Activated T-helper 2 cell treated with anti-CD3 and anti-CD28 coated beads, Interferon-gamma antibody, Interleukin-2, Interleukin-4, amounts not matched to agents 10 μg/mL and 5 μg/mL and 100 μg/mL, durations not matched to agents 14 hours and 24 hours and 36 hours (primary cell): Measurements from ENCODE around the gene LHFPL2. TPM values are rescaled to one million over a fixed set of nuclear protein-coding genes. Genes with fewer than 3 reads are reported as not detected.

Experiments used
- DNase-seq: peaks from one replicate; pipeline ENCODE4 v3.0.0; 2021; ENCODE audit warnings: low spot score
- H3K27ac Mint-ChIP-seq: one replicate; pipeline ENCODE4 v1.8.0; 2021; ENCODE audit warnings: mixed read lengths
- H3K27me3 Mint-ChIP-seq: one replicate; pipeline ENCODE4 v1.8.0; 2021; ENCODE audit warnings: low read depth, mixed read lengths
- H3K36me3 Mint-ChIP-seq: one replicate; pipeline ENCODE4 v1.8.0; 2021; ENCODE audit warnings: low read depth, mixed read lengths
- H3K4me1 Mint-ChIP-seq: one replicate; pipeline ENCODE4 v1.8.0; 2021; ENCODE audit warnings: low read depth, mixed read lengths
- H3K4me3 Mint-ChIP-seq: one replicate; pipeline ENCODE4 v1.8.0; 2021; ENCODE audit warnings: low read depth, mild to moderate bottlenecking, moderate library complexity, mixed read lengths
- H3K9me3 Mint-ChIP-seq: one replicate; pipeline ENCODE4 v1.8.0; 2021; ENCODE audit warnings: mixed read lengths
- intact Hi-C: fragments of 100-400 bp; cut with micrococcal nuclease; formaldehyde crosslinking; loops from one replicate; pipeline ENCODE4 v1.15.1; 2023
- total RNA-seq: library from RNA; stranded (reverse); gene quantifications from 2 replicates; pipeline ENCODE4 v1.2.3, GENCODE V29; 2022

LHFPL2 gene
- total RNA-seq, 1 donor from 2014 or later, result 0.16 TPM

GRCh38 chr5:78647351-78647818, 1.2 kb downstream of the LHFPL2 start:
- intact Hi-C loops, result no loop called here
- Mint-ChIP-seq H3K4me3 (peak overlapping the region; percentile 76), H3K4me1 (peaks cover 12% of the 10 kb centered on the region), H3K27ac (no peak overlapping the region), H3K27me3 (peaks cover 45% of the 10 kb centered on the region), H3K36me3 (no peaks in the 10 kb centered on the region), H3K9me3 (no peaks in the 10 kb centered on the region)
- no peak for DNase-seq

- H3K27me3 Mint-ChIP-seq, result peaks cover 38% of the 10 kb centered on the region
- no peak overlapping the region for H3K4me3 Mint-ChIP-seq
These were observed 3.8 kb downstream of the LHFPL2 start for GRCh38 chr5:78644741-78645300.

GRCh38 chr5:78644129-78644528, 4.4 kb downstream of the LHFPL2 start:
- peaks cover 7% of the 10 kb centered on the region for H3K4me1 Mint-ChIP-seq
- no peak overlapping the region for H3K27ac Mint-ChIP-seq
- H3K4me3 Mint-ChIP-seq, result no peak overlapping the region
- H3K36me3 Mint-ChIP-seq, result no peaks in the 10 kb centered on the region
- no peaks in the 10 kb centered on the region for H3K9me3 Mint-ChIP-seq
- intact Hi-C loops, result no loop called here
- DNase-seq, result no peak
- peaks cover 38% of the 10 kb centered on the region for H3K27me3 Mint-ChIP-seq

More at GRCh38 chr5:78644741-78645300, 3.8 kb downstream of the LHFPL2 start:
- no peak for DNase-seq
- intact Hi-C loops, result no loop called here
- H3K36me3 Mint-ChIP-seq, result no peaks in the 10 kb centered on the region
- H3K4me1 Mint-ChIP-seq, result peaks cover 8% of the 10 kb centered on the region
- H3K27ac Mint-ChIP-seq, result no peak overlapping the region
- H3K9me3 Mint-ChIP-seq, result no peaks in the 10 kb centered on the region

GRCh38 chr5:78642701-78643100, 5.9 kb downstream of the LHFPL2 start:
- Mint-ChIP-seq H3K27me3 (peaks cover 39% of the 10 kb centered on the region), H3K4me1 (peaks cover 7% of the 10 kb centered on the region), H3K9me3 (no peaks in the 10 kb centered on the region), H3K4me3 (no peak overlapping the region), H3K36me3 (no peaks in the 10 kb centered on the region), H3K27ac (no peak overlapping the region)
- no peak for DNase-seq
- intact Hi-C loops, result no loop called here

- no peaks in the 10 kb centered on the region for H3K36me3 Mint-ChIP-seq
- no peak overlapping the region for H3K4me3 Mint-ChIP-seq
- H3K27ac Mint-ChIP-seq, result no peak overlapping the region
- intact Hi-C loops, result no loop called here
- no peak for DNase-seq
- peaks cover 22% of the 10 kb centered on the region for H3K27me3 Mint-ChIP-seq
- no peaks in the 10 kb centered on the region for H3K4me1 Mint-ChIP-seq
- no peaks in the 10 kb centered on the region for H3K9me3 Mint-ChIP-seq
These were observed 7.7 kb downstream of the LHFPL2 start for GRCh38 chr5:78640662-78641474.

GRCh38 chr5:78639791-78640190, 8.8 kb downstream of the LHFPL2 start:
- no peak overlapping the region for H3K4me3 Mint-ChIP-seq
- H3K4me1 Mint-ChIP-seq, result no peaks in the 10 kb centered on the region
- no peak overlapping the region for H3K27ac Mint-ChIP-seq
- peaks cover 21% of the 10 kb centered on the region for H3K27me3 Mint-ChIP-seq
- DNase-seq, result no peak
- H3K36me3 Mint-ChIP-seq, result no peaks in the 10 kb centered on the region
- no peaks in the 10 kb centered on the region for H3K9me3 Mint-ChIP-seq
- intact Hi-C loops, result no loop called here

- no peaks in the 10 kb centered on the region for H3K9me3 Mint-ChIP-seq
- no peak for DNase-seq
These were observed 9.5 kb downstream of the LHFPL2 start for GRCh38 chr5:78638973-78639669.

GRCh38 chr5:78638423-78638822, 10.1 kb downstream of the LHFPL2 start:
- DNase-seq, result no peak
- H3K4me3 Mint-ChIP-seq, result no peak overlapping the region
- H3K27me3 Mint-ChIP-seq, result peaks cover 14% of the 10 kb centered on the region
- H3K4me1 Mint-ChIP-seq, result no peaks in the 10 kb centered on the region
- H3K27ac Mint-ChIP-seq, result no peak overlapping the region
- intact Hi-C loops, result no loop called here
- no peaks in the 10 kb centered on the region for H3K9me3 Mint-ChIP-seq
- no peaks in the 10 kb centered on the region for H3K36me3 Mint-ChIP-seq

More at GRCh38 chr5:78638973-78639669, 9.5 kb downstream of the LHFPL2 start:
- no peaks in the 10 kb centered on the region for H3K36me3 Mint-ChIP-seq
- H3K4me3 Mint-ChIP-seq, result no peak overlapping the region
- no peak overlapping the region for H3K27ac Mint-ChIP-seq
- H3K4me1 Mint-ChIP-seq, result no peaks in the 10 kb centered on the region
- H3K27me3 Mint-ChIP-seq, result peaks cover 14% of the 10 kb centered on the region
- intact Hi-C loops, result no loop called here

- Mint-ChIP-seq H3K4me1 (no peaks in the 10 kb centered on the region), H3K36me3 (no peaks in the 10 kb centered on the region), H3K27me3 (peaks cover 14% of the 10 kb centered on the region), H3K27ac (no peak overlapping the region), H3K4me3 (no peak overlapping the region), H3K9me3 (no peaks in the 10 kb centered on the region)
- intact Hi-C loops, result no loop called here
- no peak for DNase-seq
These were observed 11.1 kb downstream of the LHFPL2 start for GRCh38 chr5:78637468-78637867.

- DNase-seq, result no peak
- Mint-ChIP-seq H3K27me3 (peaks cover 14% of the 10 kb centered on the region), H3K4me3 (no peak overlapping the region), H3K9me3 (no peaks in the 10 kb centered on the region), H3K4me1 (no peaks in the 10 kb centered on the region), H3K36me3 (no peaks in the 10 kb centered on the region), H3K27ac (no peak overlapping the region)
- intact Hi-C loops, result no loop called here
These were observed 11.9 kb downstream of the LHFPL2 start for GRCh38 chr5:78636682-78637081.

GRCh38 chr5:78634634-78635033, 13.9 kb downstream of the LHFPL2 start:
- Mint-ChIP-seq H3K36me3 (no peaks in the 10 kb centered on the region), H3K27me3 (peaks cover 3% of the 10 kb centered on the region), H3K4me1 (no peaks in the 10 kb centered on the region), H3K9me3 (no peaks in the 10 kb centered on the region), H3K4me3 (no peak overlapping the region), H3K27ac (no peak overlapping the region)
- intact Hi-C loops, result no loop called here
- DNase-seq, result no peak

- DNase-seq, result no peak
- H3K4me3 Mint-ChIP-seq, result no peak overlapping the region
- peaks cover 3% of the 10 kb centered on the region for H3K27me3 Mint-ChIP-seq
- no peaks in the 10 kb centered on the region for H3K36me3 Mint-ChIP-seq
- no peaks in the 10 kb centered on the region for H3K9me3 Mint-ChIP-seq
- H3K4me1 Mint-ChIP-seq, result no peaks in the 10 kb centered on the region
- intact Hi-C loops, result no loop called here
- no peak overlapping the region for H3K27ac Mint-ChIP-seq
These were observed 14.3 kb downstream of the LHFPL2 start for GRCh38 chr5:78634229-78634628.

GRCh38 chr5:78633700-78634099, 14.9 kb downstream of the LHFPL2 start:
- Mint-ChIP-seq H3K4me3 (no peak overlapping the region), H3K9me3 (no peaks in the 10 kb centered on the region), H3K27me3 (no peaks in the 10 kb centered on the region), H3K4me1 (no peaks in the 10 kb centered on the region), H3K36me3 (no peaks in the 10 kb centered on the region), H3K27ac (no peak overlapping the region)
- no peak for DNase-seq
- intact Hi-C loops, result no loop called here
